SK-N-SH (cell line): ENCODE results near the gene NPTX1. TPM values are rescaled to one million over a fixed set of nuclear protein-coding genes. Genes with fewer than 3 reads are reported as not detected.

ENCODE experiments used
- CTCF ChIA-PET: fragments of 300-600, 350-600 bp; formaldehyde crosslinking; extraction: SDS; loops from one replicate; lab custom pipeline; 2021; lab: Yijun Ruan, JAX
- POLR2A ChIA-PET: fragments of 350-600 bp; sonication (Branson Sonifier 250); formaldehyde crosslinking; extraction: SDS; loops from one replicate; lab custom pipeline; 2020; ENCODE audit warnings: antibody characterized with exemption, inconsistent platforms; lab: Yijun Ruan, JAX
- DNase-seq: peaks from one replicate; pipeline ENCODE4 v3.0.0; 2012
- H2AFZ ChIP-seq: fragments of 200-600 bp; sonication (generic); 2 replicates; pipeline ENCODE4 v1.8.1; 2016; ENCODE audit warnings: antibody characterized with exemption, mild to moderate bottlenecking, low read depth
- H3F3A ChIP-seq: fragments of 200-600 bp; sonication (generic); replicated peaks from 2 replicates; pipeline ENCODE3; 2016; ENCODE audit warnings: antibody characterized with exemption, mild to moderate bottlenecking; ENCODE audit not compliant: insufficient read depth
- H3K27ac ChIP-seq, 2 experiments: fragments of 200-500 bp in 1 of 2; fragments of 200-600 bp in 1 of 2; sonication (Bioruptor generic) in 1 of 2; sonication (generic), shearing (Covaris generic) in 1 of 2; 2 replicates each; pipeline versions ENCODE4 v1.5.1 to v1.6.1; 2014 to 2016; ENCODE audit warnings: low read depth in 2 of 2, inconsistent platforms in 1 of 2, low read length in 1 of 2, mild to moderate bottlenecking in 1 of 2, mixed read lengths in 1 of 2
- H3K27me3 ChIP-seq: fragments of 200-600 bp; sonication (generic), shearing (Covaris generic); 2 replicates; pipeline ENCODE4 v1.6.1; 2016; ENCODE audit warnings: mixed run types; ENCODE audit not compliant: insufficient read depth
- H3K36me3 ChIP-seq, 2 experiments: fragments of 200-500 bp in 1 of 2; fragments of 200-600 bp in 1 of 2; sonication (Bioruptor generic) in 1 of 2; sonication (generic) in 1 of 2; replicated peaks in 1 of 2; 2 replicates each; pipeline versions ENCODE3 to v1.5.1; 2014 to 2016; ENCODE audit warnings: low read length in 1 of 2, mild to moderate bottlenecking in 1 of 2; ENCODE audit not compliant: insufficient read depth in 2 of 2, control insufficient read depth in 1 of 2
- H3K4me1 ChIP-seq, 2 experiments: fragments of 200-500 bp in 1 of 2; fragments of 200-600 bp in 1 of 2; sonication (Bioruptor generic) in 1 of 2; sonication (generic), shearing (Covaris generic) in 1 of 2; 2 replicates each; pipeline versions ENCODE4 v1.5.1 to v1.6.1; 2014 to 2016; ENCODE audit warnings: low read depth in 1 of 2, low read length in 1 of 2, mixed run types in 1 of 2; ENCODE audit not compliant: insufficient read depth in 2 of 2, control insufficient read depth in 1 of 2
- H3K4me2 ChIP-seq: fragments of 200-600 bp; sonication (generic), shearing (Covaris generic); 2 replicates; pipeline ENCODE4 v1.6.1; 2017; ENCODE audit warnings: mixed run types
- H3K4me3 ChIP-seq, 2 experiments: fragments of 200-500 bp in 1 of 2; fragments of 200-600 bp in 1 of 2; sonication (Bioruptor generic) in 1 of 2; sonication (generic), shearing (Covaris generic) in 1 of 2; 2 replicates each; pipeline versions ENCODE4 v1.5.1 to v1.8.1; 2014 to 2016; ENCODE audit warnings: low read depth in 2 of 2, inconsistent platforms in 1 of 2, low read length in 1 of 2, mild to moderate bottlenecking in 1 of 2, mixed read lengths in 1 of 2, moderate library complexity in 1 of 2
- H3K79me2 ChIP-seq: fragments of 200-600 bp; sonication (generic); 2 replicates; pipeline ENCODE4 v1.8.1; 2017; ENCODE audit warnings: mild to moderate bottlenecking; ENCODE audit not compliant: insufficient read depth
- H3K9ac ChIP-seq: fragments of 200-600 bp; sonication (generic); 2 replicates; pipeline ENCODE4 v1.6.1; 2017; ENCODE audit warnings: mixed run types
- H3K9me2 ChIP-seq: fragments of 200-600 bp; sonication (generic); 2 replicates; pipeline ENCODE4 v1.6.1; 2017; ENCODE audit warnings: mixed run types
- H3K9me3 ChIP-seq: fragments of 200-600 bp; sonication (generic); 2 replicates; pipeline ENCODE4 v1.6.1; 2017; ENCODE audit warnings: mixed run types, mild to moderate bottlenecking, moderate library complexity
- H4K20me1 ChIP-seq: fragments of 200-600 bp; sonication (generic); 2 replicates; pipeline ENCODE4 v1.6.1; 2017; ENCODE audit warnings: mild to moderate bottlenecking, mixed run types; ENCODE audit not compliant: insufficient read depth
- CHD2 ChIP-seq: fragments of 150-350 bp; IDR thresholded peaks from 2 replicates; pipeline ENCODE4 v1.6.1; 2018; ENCODE audit warnings: low read length; ENCODE audit not compliant: partially characterized antibody
- CTCF ChIP-seq: fragments of 200-600 bp; sonication (generic); IDR thresholded peaks from 2 replicates; pipeline ENCODE4 v1.6.1; 2017; ENCODE audit warnings: antibody characterized with exemption, mild to moderate bottlenecking, moderate library complexity
- EP300 ChIP-seq, 2 experiments: IDR thresholded peaks; 2 replicates each; pipeline versions ENCODE4 v1.4.0 to v1.6.1; 2012; ENCODE audit warnings: borderline replicate concordance in 1 of 2, low read depth in 1 of 2, low read length in 1 of 2
- EZH2phosphoT487 ChIP-seq: fragments of 200-600 bp; sonication (generic); IDR thresholded peaks from 2 replicates; pipeline ENCODE4 v1.6.1; 2017; ENCODE audit warnings: low read depth, mixed run types, mild to moderate bottlenecking, antibody characterized with exemption, moderate library complexity, borderline replicate concordance
- FOSL2 ChIP-seq: IDR thresholded peaks from 2 replicates; pipeline ENCODE4 v1.4.0; 2012; ENCODE audit warnings: low read depth, mild to moderate bottlenecking, moderate library complexity, borderline replicate concordance
- GATA2 ChIP-seq: sonication (generic); formaldehyde crosslinking; IDR thresholded peaks from 2 replicates; pipeline ENCODE4 v1.5.0; 2020; ENCODE audit warnings: mild to moderate bottlenecking, missing genetic modification reagents
- IRF3 ChIP-seq: fragments of 150-350 bp; IDR thresholded peaks from 2 replicates; pipeline ENCODE4 v1.6.1; 2016; ENCODE audit warnings: mild to moderate bottlenecking, low read depth, low read length
- JUND ChIP-seq: IDR thresholded peaks from 2 replicates; pipeline ENCODE4 v1.4.0; 2012
- MEF2A ChIP-seq: IDR thresholded peaks from 2 replicates; pipeline ENCODE4 v1.4.0; 2012; ENCODE audit warnings: low read depth, borderline replicate concordance
- MXI1 ChIP-seq: IDR thresholded peaks from 2 replicates; pipeline ENCODE4 v1.6.1; 2012; ENCODE audit warnings: mild to moderate bottlenecking, low read depth, low read length, improper control_type of control experiment
- NFIC ChIP-seq: IDR thresholded peaks from 2 replicates; pipeline ENCODE4 v1.4.0; 2012; ENCODE audit warnings: borderline replicate concordance
- NRF1 ChIP-seq: IDR thresholded peaks from 2 replicates; pipeline ENCODE4 v1.6.1; 2012; ENCODE audit warnings: low read depth, mild to moderate bottlenecking, low read length
- RXRA ChIP-seq: IDR thresholded peaks from 2 replicates; pipeline ENCODE4 v1.4.0; 2012; ENCODE audit warnings: low read depth, mild to moderate bottlenecking, borderline replicate concordance
- SMC3 ChIP-seq: IDR thresholded peaks from 2 replicates; pipeline ENCODE4 v1.6.1; 2012; ENCODE audit warnings: low read depth, low read length, improper control_type of control experiment
- TEAD4 ChIP-seq: IDR thresholded peaks from 2 replicates; pipeline ENCODE4 v1.4.0; 2012; ENCODE audit warnings: mild to moderate bottlenecking, borderline replicate concordance; ENCODE audit not compliant: insufficient read depth
- YY1 ChIP-seq: IDR thresholded peaks from 2 replicates; pipeline ENCODE4 v1.4.0; 2012; ENCODE audit warnings: low read depth, mild to moderate bottlenecking
- WGBS: methylation state at CpG from one replicate; pipeline ENCODE4 v1.1.6; 2017; ENCODE audit warnings: low lambda C conversion rate; 5-methylcytosine and 5-hydroxymethylcytosine counted together
- polyA plus RNA-seq, 3 experiments: library from polyadenylated mRNA; depleted of rRNA; stranded (reverse); fragments of >200 nt; gene quantifications; 2 replicates each; pipeline ENCODE4 v1.2.3, GENCODE V29; 2012
- TF ChIP-seq, protein P1 (sequence below): IDR thresholded peaks from 2 replicates; pipeline ENCODE4; 2012

Gene NPTX1
- polyA plus RNA-seq, 1 of the 3 experiments (the other 2 are of a cell fraction), result 0.05 TPM

- Histone ChIP-seq H3K79me2 (peaks cover 6% of the 10 kb centered on the region; the same call in 1 of the 2 replicates), H4K20me1 (no peaks in the 10 kb centered on the region), H3K4me3 (no peak overlapping the region; a peak in 1 of 4 replicates), H3K36me3 (no peaks in the 10 kb centered on the region), H3K9me2 (no peaks in the 10 kb centered on the region), H3K27ac (peak overlapping the region in 1 of 2 experiments; percentile 97; a peak in 2 of 4 replicates), H3K4me1 (peaks cover 0 to 34% of the 10 kb centered on the region in 2 experiments; a peak in 1 of 4 replicates), H3K4me2 (peak overlapping the region; percentile 100), H2AFZ (peak overlapping the region; percentile 89; the same call in 1 of the 2 replicates), H3K9me3 (no peaks in the 10 kb centered on the region), H3K27me3 (0 out of 2 replicates have a peak, but pooled peaks cover 2% of the 10 kb centered on the region), H3K9ac (peak overlapping the region; percentile 97; the same call in 1 of the 2 replicates), H3F3A (peaks cover 5% of the 10 kb centered on the region)
- WGBS, result 84% methylated on average over 4 of the region's 4 CpGs
- ChIA-PET CTCF (interaction anchor here (0.7 to 3.6 kb wide), 7 partner anchors 13 to 514 kb away, joined by 3 to 15 read pairs (median 6); no protein-coding TSS in a partner anchor), POLR2A (interaction anchor here (0.6 to 2.5 kb wide), 6 partner anchors 9 to 572 kb away, joined by 3 to 24 read pairs (median 4); no protein-coding TSS in a partner anchor)
- no peak for DNase-seq
- no peak for TF ChIP-seq JUND
- TF ChIP-seq MXI1, result no peak
- TF ChIP-seq NRF1, result no peak
- TF ChIP-seq RXRA, result no peak
- no peak for TF ChIP-seq EZH2phosphoT487
- TF ChIP-seq, protein P1, sequence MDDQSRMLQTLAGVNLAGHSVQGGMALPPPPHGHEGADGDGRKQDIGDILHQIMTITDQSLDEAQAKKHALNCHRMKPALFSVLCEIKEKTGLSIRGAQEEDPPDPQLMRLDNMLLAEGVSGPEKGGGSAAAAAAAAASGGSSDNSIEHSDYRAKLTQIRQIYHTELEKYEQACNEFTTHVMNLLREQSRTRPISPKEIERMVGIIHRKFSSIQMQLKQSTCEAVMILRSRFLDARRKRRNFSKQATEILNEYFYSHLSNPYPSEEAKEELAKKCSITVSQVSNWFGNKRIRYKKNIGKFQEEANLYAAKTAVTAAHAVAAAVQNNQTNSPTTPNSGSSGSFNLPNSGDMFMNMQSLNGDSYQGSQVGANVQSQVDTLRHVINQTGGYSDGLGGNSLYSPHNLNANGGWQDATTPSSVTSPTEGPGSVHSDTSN, result no peak
- no peak for TF ChIP-seq GATA2
- TF ChIP-seq NFIC, result no peak
- TF ChIP-seq EP300 (IDR thresholded peaks at IDR 0.05; ENCODE audit: borderline replicate concordance in 1 of 2, low read depth in 1 of 2, low read length in 1 of 2), result no peak
- TF ChIP-seq MEF2A, result no peak
- TF ChIP-seq CHD2, result no peak
- no peak for TF ChIP-seq CTCF
- TF ChIP-seq SMC3, result no peak
- no peak for TF ChIP-seq FOSL2
- TF ChIP-seq TEAD4, result no peak
- no peak for TF ChIP-seq IRF3
- TF ChIP-seq YY1, result no peak
Measured at GRCh38 chr17:80455784-80456183, 20.6 kb downstream of the NPTX1 start.
